ENCODE measurements around the gene FAM89B.

Gene FAM89B

DNA sequence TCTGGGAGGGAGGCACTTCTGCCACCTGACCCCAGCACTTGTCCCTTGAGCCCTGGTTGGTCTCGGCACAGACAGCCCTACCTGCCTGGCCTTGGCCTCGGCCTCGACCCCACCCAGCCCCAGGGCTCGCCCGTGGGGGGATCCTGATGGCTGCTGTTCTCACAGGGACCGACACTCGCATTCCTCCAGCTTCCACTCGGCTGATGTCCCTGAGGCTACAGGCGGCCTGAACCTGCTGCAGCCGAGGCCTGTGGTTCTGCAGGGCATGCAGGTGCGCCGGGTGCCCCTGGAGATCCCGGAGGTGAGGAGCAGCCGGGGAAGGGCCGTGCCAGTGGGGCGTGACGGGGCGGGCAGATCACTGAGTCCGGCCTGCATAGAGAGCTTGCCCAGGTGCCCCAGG is 48.3 kb downstream of the FAM89B start:
- no peak for DNase-seq
- no peak overlapping the region for H3K4me3 ChIP-seq (ENCODE audit: low read depth, low read length)
- no peaks in the 10 kb centered on the region for H3K27me3 ChIP-seq (replicated peaks)
- H3K36me3 ChIP-seq (replicated peaks) = peaks cover 68% of the 10 kb centered on the region
- H3K27ac ChIP-seq = no peak overlapping the region
- TF ChIP-seq, protein P1, sequence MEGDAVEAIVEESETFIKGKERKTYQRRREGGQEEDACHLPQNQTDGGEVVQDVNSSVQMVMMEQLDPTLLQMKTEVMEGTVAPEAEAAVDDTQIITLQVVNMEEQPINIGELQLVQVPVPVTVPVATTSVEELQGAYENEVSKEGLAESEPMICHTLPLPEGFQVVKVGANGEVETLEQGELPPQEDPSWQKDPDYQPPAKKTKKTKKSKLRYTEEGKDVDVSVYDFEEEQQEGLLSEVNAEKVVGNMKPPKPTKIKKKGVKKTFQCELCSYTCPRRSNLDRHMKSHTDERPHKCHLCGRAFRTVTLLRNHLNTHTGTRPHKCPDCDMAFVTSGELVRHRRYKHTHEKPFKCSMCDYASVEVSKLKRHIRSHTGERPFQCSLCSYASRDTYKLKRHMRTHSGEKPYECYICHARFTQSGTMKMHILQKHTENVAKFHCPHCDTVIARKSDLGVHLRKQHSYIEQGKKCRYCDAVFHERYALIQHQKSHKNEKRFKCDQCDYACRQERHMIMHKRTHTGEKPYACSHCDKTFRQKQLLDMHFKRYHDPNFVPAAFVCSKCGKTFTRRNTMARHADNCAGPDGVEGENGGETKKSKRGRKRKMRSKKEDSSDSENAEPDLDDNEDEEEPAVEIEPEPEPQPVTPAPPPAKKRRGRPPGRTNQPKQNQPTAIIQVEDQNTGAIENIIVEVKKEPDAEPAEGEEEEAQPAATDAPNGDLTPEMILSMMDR (IDR thresholded peaks at IDR 0.05; ENCODE audit: low read depth, low read length, missing control alignments) = no peak
- in situ Hi-C loops (cut with HindIII; ENCODE audit: low pct_ligation_motif_present, low sequenced_read_pairs) = no loop called here

DNA sequence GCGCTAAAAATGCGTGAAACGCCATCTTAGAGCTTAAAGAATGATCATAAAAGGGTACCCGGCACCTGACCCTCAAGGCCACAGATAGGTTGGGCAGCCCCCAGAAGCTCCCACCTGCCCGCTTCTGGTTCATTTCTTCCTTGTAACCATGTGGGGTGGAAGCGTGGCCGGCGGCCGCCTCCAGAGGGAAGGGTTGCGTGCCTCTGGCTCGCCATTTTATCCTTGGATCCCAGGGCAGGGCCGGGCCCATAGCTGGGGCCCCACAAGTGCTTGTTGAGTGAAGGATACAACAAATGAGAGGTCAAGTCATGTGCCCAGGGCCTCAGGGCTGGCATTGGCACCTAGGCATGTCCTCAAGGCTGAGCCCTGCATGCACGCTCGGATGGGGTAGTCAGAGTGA is 49.1 kb downstream of the FAM89B start:
- no peak overlapping the region for H3K4me3 ChIP-seq (ENCODE audit: low read depth, low read length)
- TF ChIP-seq, protein P1 (IDR thresholded peaks at IDR 0.05; ENCODE audit: low read depth, low read length, missing control alignments) = no peak
- DNase-seq = no peak
- in situ Hi-C loops (cut with HindIII; ENCODE audit: low pct_ligation_motif_present, low sequenced_read_pairs) = no loop called here
- H3K36me3 ChIP-seq (replicated peaks) = peaks cover 76% of the 10 kb centered on the region
- no peak overlapping the region for H3K27ac ChIP-seq
- H3K27me3 ChIP-seq (replicated peaks) = no peaks in the 10 kb centered on the region

DNA sequence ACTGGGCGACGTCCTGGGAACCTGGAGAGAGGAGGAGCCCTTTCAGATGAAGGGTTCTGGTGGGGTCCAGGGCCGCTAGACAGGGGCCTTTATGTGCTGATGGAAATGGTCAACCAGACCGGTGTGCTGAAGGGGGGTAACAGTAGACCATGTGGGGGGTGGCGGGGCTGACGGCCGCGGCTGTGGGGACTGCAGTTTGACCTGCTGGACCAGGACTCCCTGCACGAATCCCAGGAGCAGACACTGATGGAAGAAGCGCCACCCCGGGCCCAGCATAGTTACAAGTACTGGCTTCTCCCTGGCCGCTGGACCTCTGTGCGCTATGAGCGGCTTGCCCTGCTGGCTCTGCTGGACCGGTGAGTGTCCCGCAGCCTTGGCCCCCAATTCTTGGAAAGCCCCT is 49.7 kb downstream of the FAM89B start:
- TF ChIP-seq, protein P1 (IDR thresholded peaks at IDR 0.05; ENCODE audit: low read depth, low read length, missing control alignments) = no peak
- Histone ChIP-seq H3K27me3 (replicated peaks) (no peaks in the 10 kb centered on the region), H3K27ac (no peak overlapping the region), H3K36me3 (replicated peaks) (peaks cover 82% of the 10 kb centered on the region), H3K4me3 (ENCODE audit: low read depth, low read length) (no peak overlapping the region)
- no peak for DNase-seq
- in situ Hi-C loops (cut with HindIII; ENCODE audit: low pct_ligation_motif_present, low sequenced_read_pairs) = no loop called here

DNA sequence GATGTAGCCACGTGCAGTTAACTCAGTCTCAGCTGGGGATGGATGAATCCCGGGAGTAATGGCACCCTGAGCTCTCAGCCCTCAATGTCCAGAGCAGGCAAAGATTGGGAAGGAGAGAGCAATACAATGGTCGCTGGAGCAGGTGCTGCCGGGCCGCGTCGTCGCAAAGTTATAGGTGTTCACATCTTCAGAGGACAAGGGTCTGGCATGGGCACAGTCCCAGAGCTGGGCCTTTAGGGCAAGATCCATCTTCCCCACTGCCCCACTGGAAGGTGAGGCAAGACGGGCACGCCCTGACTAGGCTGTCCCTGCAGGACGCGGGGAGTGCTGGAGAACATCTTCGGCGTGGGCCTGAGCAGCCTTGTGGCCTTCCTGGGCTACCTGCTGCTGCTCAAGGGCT is 50.8 kb downstream of the FAM89B start:
- Histone ChIP-seq H3K4me3 (ENCODE audit: low read depth, low read length) (no peak overlapping the region), H3K27me3 (replicated peaks) (no peaks in the 10 kb centered on the region), H3K27ac (no peak overlapping the region), H3K36me3 (replicated peaks) (peaks cover 89% of the 10 kb centered on the region)
- in situ Hi-C loops (cut with HindIII; ENCODE audit: low pct_ligation_motif_present, low sequenced_read_pairs) = no loop called here
- no peak for DNase-seq
- TF ChIP-seq, protein P1 (IDR thresholded peaks at IDR 0.05; ENCODE audit: low read depth, low read length, missing control alignments) = no peak

Measured in brain microvascular endothelial cell (primary cell).